MCF 10A (cell line): ENCODE data around the gene SUSD1. TPM values are rescaled to one million over a fixed set of nuclear protein-coding genes. Genes with fewer than 3 reads are reported as not detected.

Experiments used
- BruUV-seq: library from RNA; stranded (reverse); fragments of 400-500 nt; replicated peaks from 2 replicates; lab custom pipeline; 2021; lab: Mats Ljungman, UMichigan
- CTCF ChIA-PET: fragments of 300-600 bp; sonication (Branson Sonifier 250); formaldehyde crosslinking; extraction: SDS; loops from one replicate; lab custom pipeline; 2021; ENCODE audit warnings: antibody characterized with exemption, inconsistent platforms; lab: Yijun Ruan, JAX
- POLR2A ChIA-PET: fragments of 300-600, 350-650 bp; sonication (Branson Sonifier 250); formaldehyde crosslinking; extraction: SDS; loops from one replicate; lab custom pipeline; 2020; ENCODE audit warnings: antibody characterized with exemption, inconsistent platforms; lab: Yijun Ruan, JAX
- DNase-seq: peaks from one replicate; pipeline ENCODE4 v3.0.0-alpha.2; 2018; ENCODE audit not compliant: unreplicated experiment
- H3K27ac Mint-ChIP-seq: one replicate; pipeline ENCODE4 v1.8.0; 2022; ENCODE audit warnings: mild to moderate bottlenecking, low read depth, mixed read lengths; ENCODE audit not compliant: unreplicated experiment
- H3K27me3 Mint-ChIP-seq: one replicate; pipeline ENCODE4 v1.8.0; 2022; ENCODE audit warnings: mixed read lengths; ENCODE audit not compliant: insufficient read depth, unreplicated experiment
- H3K36me3 Mint-ChIP-seq: one replicate; pipeline ENCODE4 v1.8.0; 2022; ENCODE audit warnings: mild to moderate bottlenecking, moderate library complexity, mixed read lengths; ENCODE audit not compliant: insufficient read depth, unreplicated experiment
- H3K4me1 Mint-ChIP-seq: one replicate; pipeline ENCODE4 v1.8.0; 2022; ENCODE audit warnings: mixed read lengths; ENCODE audit not compliant: insufficient read depth, unreplicated experiment
- H3K4me3 Mint-ChIP-seq: one replicate; pipeline ENCODE4 v1.8.0; 2022; ENCODE audit warnings: mild to moderate bottlenecking, moderate library complexity, mixed read lengths; ENCODE audit not compliant: unreplicated experiment
- H3K9me3 Mint-ChIP-seq: one replicate; pipeline ENCODE4 v1.8.0; 2022; ENCODE audit warnings: mixed read lengths; ENCODE audit not compliant: unreplicated experiment
- intact Hi-C: fragments of 100-400 bp; cut with micrococcal nuclease; formaldehyde crosslinking; loops from 2 replicates; pipeline ENCODE4 v1.14.1; 2022
- total RNA-seq: library from RNA; stranded (reverse); gene quantifications from 2 replicates; pipeline ENCODE4 v1.2.3, GENCODE V29; 2022
- TF ChIP-seq, protein P1 (sequence below): fragments of 200-600 bp; IDR thresholded peaks from one replicate; pipeline ENCODE4 v1.8.0; 2022; ENCODE audit warnings: antibody characterized with exemption, mild to moderate bottlenecking; ENCODE audit not compliant: unreplicated experiment

SUSD1 gene
- total RNA-seq, 1 experiment from 2014 or later, result 2.0 TPM

DNA sequence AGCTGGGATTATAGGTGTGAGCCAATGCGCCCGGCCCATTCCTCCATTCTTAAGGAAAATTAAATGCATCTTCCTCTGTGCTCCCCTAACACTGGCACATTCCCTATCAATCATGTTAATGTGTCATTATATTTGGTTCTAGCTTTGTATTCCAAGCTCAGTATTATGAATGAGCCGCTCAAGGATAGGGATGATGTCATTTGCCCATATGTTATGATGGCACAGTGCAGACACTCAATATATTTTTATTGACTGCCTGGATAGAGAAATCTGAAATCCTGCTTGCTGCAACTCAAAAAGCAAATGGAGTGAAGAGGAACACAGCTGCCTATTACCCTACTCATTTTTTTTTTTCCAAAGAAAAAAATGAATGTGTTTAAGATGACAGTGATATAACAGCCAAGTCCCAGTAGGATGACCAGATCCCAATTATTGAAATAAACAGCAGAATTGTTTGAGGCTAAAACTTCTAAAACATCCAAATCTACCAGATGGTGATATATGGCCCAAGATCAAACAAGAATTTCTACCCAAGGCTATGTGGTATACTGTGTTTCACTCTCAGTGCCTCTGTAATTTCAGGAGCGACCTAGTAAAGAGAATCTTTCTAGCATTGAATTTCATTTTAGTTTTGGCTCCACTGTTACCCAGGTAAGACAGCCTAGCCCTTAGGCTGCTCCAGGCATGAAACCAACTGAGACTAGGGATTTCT lies 16.3 kb downstream of the SUSD1 start:
- Mint-ChIP-seq H3K27me3 (no peaks in the 10 kb centered on the region), H3K27ac (no peak overlapping the region), H3K4me3 (no peak overlapping the region), H3K36me3 (no peaks in the 10 kb centered on the region), H3K9me3 (no peaks in the 10 kb centered on the region), H3K4me1 (no peaks in the 10 kb centered on the region)
- BruUV-seq, result no TSS peak
- POLR2A ChIA-PET, result no interaction called here
- intact Hi-C loops, result no loop called here
- CTCF ChIA-PET, result interaction anchor here (0.6 kb wide), 2 partner anchors 568 to 577 kb away, joined by 3 read pairs; no protein-coding TSS in a partner anchor
- TF ChIP-seq, protein P1, sequence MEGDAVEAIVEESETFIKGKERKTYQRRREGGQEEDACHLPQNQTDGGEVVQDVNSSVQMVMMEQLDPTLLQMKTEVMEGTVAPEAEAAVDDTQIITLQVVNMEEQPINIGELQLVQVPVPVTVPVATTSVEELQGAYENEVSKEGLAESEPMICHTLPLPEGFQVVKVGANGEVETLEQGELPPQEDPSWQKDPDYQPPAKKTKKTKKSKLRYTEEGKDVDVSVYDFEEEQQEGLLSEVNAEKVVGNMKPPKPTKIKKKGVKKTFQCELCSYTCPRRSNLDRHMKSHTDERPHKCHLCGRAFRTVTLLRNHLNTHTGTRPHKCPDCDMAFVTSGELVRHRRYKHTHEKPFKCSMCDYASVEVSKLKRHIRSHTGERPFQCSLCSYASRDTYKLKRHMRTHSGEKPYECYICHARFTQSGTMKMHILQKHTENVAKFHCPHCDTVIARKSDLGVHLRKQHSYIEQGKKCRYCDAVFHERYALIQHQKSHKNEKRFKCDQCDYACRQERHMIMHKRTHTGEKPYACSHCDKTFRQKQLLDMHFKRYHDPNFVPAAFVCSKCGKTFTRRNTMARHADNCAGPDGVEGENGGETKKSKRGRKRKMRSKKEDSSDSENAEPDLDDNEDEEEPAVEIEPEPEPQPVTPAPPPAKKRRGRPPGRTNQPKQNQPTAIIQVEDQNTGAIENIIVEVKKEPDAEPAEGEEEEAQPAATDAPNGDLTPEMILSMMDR, result no peak
- DNase-seq, result no peak

DNA sequence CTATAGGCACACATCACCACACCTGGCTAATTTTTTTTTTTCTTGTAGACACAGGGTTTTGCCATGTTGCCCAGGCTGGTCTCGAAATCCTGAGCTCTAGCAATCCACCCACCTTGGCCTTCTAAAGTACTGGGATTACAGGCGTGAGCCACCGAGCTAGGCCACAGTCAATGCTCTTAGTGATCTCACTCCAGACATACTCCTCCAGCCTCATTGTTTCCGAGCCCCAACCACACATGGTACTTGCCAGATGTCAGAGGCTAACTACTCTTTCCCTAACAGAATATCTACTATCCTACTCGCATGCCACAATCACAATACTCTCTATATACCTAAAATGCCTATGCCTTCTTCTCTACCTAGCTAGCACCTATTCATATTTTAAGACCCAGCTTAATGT lies 17.1 kb downstream of the SUSD1 start:
- Mint-ChIP-seq H3K27me3 (no peaks in the 10 kb centered on the region), H3K4me3 (no peak overlapping the region), H3K9me3 (no peaks in the 10 kb centered on the region), H3K4me1 (no peaks in the 10 kb centered on the region), H3K27ac (no peak overlapping the region), H3K36me3 (no peaks in the 10 kb centered on the region)
- CTCF ChIA-PET, result no interaction called here
- intact Hi-C loops, result no loop called here
- TF ChIP-seq, protein P1, result no peak
- POLR2A ChIA-PET, result no interaction called here
- BruUV-seq, result no TSS peak
- no peak for DNase-seq

DNA sequence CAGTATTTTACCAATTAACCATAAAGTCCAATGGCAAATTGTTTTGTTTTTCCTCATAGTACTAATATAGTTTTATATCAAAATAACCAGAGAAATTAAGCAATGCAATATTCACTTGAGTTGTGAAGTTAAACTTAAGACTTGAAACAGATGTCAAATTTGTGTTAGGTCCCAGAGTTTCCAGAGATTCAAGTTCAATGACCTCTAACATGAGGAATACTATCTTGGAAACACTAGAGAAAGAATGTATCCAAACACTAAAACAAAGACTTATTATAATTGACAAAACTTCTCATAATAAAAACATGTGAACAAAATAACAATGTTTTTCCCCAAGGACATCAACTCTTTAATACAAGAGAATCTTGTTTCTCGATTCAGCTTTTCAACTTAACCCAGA lies 18.0 kb downstream of the SUSD1 start:
- no peaks in the 10 kb centered on the region for H3K4me1 Mint-ChIP-seq
- H3K27me3 Mint-ChIP-seq, result no peaks in the 10 kb centered on the region
- POLR2A ChIA-PET, result no interaction called here
- no peaks in the 10 kb centered on the region for H3K9me3 Mint-ChIP-seq
- no peak for DNase-seq
- CTCF ChIA-PET, result interaction anchor here (1.2 to 1.3 kb wide), 2 partner anchors 21 to 43 kb away, joined by 3 to 4 read pairs; no protein-coding TSS in a partner anchor
- H3K4me3 Mint-ChIP-seq, result no peak overlapping the region
- TF ChIP-seq, protein P1, result no peak
- no peak overlapping the region for H3K27ac Mint-ChIP-seq
- BruUV-seq, result no TSS peak
- intact Hi-C loops, result no loop called here
- no peaks in the 10 kb centered on the region for H3K36me3 Mint-ChIP-seq

DNA sequence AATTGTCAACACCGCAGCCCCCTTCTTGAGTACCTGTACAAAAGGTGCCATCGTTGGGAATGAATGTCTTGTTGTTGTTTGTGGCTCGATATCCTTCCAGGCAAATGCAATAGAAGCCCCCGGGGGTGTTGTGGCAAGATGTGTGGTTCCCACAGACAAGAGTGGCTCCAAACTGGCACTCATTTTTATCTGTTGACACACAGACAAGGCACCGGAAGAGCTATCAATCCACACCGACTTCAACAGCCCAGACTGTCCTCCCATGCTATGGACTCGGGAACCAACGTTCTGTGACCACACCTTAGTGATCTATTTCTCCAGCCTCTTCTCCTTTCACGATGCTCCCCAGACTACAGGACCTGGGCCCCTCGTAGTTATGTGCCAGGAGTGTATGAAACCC lies 25.9 kb downstream of the SUSD1 start:
- DNase-seq, result no peak
- Mint-ChIP-seq H3K4me3 (no peak overlapping the region), H3K9me3 (no peaks in the 10 kb centered on the region), H3K4me1 (peaks cover 6% of the 10 kb centered on the region), H3K27ac (no peak overlapping the region), H3K36me3 (no peaks in the 10 kb centered on the region), H3K27me3 (no peaks in the 10 kb centered on the region)
- TF ChIP-seq, protein P1, result no peak
- POLR2A ChIA-PET, result interaction anchor here (0.5 to 0.6 kb wide), 2 partner anchors 13 to 18 kb away, joined by 3 read pairs; no protein-coding TSS in a partner anchor
- CTCF ChIA-PET, result interaction anchor here (1.0 kb wide), 1 partner anchor 37 kb away, joined by 3 read pairs; no protein-coding TSS in a partner anchor
- intact Hi-C loops, result no loop called here
- no TSS peak for BruUV-seq
